SIG-M5 (cell line): ENCODE data around the gene ME3.
"Not testable (repeated sequence)": the region's sequence is repeated elsewhere in the genome, so short reads cannot be mapped to it uniquely, and the experiment has no call there.

Experiments used
- DNase-seq: peaks from one replicate; lab custom pipeline; 2025; lab: John Stamatoyannopoulos, UW

Gene ME3

DNA sequence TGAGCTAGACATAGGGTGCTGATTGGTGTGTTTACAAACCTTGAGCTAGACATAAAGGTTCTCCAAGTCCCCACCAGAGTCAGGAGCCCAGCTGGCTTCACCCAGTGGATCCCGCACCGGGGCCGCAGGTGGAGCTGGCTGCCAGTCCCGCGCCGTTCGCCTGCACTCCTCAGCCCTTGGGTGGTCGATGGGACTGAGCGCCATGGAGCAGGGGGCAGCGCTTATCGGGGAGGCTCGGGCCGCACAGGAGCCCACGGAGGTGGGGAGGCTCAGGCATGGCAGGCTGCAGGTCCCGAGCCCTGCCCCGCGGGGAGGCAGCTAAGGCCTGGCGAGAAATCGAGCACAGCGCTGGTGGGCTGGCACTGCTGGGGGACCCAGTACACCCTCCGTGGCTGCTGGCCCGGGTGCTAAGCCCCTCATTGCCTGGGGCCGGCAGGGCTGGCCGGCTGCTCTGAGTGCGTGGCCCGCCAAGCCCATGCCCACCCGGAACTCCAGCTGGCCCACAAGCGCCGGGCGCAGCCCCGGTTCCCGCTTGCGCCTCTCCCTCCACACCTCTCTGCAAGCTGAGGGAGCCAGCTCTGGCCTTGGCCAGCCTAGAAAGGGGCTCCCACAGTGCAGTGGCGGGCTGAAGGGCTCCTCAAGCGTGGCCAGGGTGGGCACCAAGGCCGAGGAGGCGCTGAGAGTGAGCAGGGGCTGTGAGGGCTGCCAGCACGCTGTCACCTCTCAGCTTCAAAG lies 238.9 kb downstream of the ME3 start:
- DNase-seq: not testable (repeated sequence)

DNA sequence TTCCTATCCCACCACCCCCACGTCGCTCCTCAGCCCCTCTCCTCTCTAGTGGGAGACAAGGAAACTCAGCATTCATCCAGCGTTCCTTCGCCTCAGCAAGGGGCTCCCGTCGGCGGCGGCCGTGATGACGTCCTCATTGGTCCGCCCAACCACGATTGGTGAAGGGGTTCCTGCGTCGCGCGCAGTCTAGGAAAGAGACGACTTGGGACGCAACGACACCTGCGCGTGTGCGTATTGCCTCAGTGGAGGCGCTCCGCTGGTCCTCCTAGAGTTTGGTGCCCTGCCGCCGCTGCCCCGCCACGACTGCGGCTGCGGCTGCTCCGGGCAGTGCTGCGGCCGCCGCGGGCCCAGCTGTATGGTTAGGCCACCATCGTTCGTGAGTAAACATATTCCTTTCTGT lies 241.2 kb downstream of the ME3 start:
- no peak for DNase-seq

DNA sequence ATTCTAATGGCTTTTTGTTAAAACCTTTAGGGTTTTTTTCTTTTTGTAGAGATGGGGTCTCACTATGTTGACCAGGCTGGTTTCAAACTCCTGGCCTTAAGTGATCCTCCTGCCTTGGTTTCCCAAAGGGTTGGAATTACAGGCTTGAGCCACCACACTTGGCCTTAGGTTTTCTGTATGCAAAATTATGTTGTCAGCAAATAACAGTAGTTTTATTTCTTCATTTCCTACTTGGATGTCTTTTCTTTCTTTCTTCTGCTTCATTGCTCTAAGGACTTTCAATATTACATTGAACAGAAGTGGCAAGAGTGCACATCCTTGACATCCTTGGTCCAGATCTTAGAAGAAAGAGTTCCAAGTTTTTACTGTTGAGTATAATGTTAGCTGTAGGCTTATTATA lies 245.0 kb downstream of the ME3 start:
- DNase-seq: no peak

DNA sequence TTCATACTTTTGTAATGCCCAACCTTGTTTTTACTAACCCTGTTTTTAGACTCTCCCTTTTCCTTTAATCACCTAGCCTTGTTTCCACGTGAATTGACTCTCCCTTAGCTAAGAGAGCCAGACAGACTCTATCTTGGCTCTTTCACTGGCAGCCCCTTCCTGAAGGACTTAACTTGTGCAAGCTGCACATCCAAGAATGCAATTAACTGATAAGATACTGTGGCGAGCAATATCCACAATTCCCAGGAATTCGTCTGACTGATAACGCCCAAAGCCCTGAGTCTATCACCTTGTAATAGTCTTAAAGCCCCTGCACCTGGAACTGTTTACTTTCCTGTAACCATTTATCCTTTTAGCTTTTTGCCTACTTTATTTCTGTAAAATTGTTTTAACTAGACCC lies 248.9 kb downstream of the ME3 start:
- DNase-seq: not testable (repeated sequence)

DNA sequence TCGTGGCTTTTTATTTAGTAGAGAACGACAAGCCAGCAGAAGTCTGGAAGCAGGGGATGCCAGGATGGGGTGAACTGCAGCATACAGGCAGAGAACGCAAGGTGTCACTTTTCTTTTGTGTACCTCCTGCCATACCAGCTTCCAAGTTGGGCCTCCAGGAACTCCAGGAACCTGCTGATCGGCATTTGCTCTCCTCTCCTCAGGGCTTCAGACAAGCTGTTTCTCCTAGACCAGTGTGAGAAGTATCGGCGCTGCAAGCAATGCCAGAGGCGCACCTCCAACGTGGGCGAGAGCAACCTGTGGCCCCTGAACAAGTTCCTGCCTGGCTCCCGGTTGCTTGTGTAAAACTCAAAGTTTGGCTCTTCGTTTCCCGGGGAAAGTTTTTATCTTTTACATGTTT lies 250.0 kb downstream of the ME3 start:
- DNase-seq: no peak

DNA sequence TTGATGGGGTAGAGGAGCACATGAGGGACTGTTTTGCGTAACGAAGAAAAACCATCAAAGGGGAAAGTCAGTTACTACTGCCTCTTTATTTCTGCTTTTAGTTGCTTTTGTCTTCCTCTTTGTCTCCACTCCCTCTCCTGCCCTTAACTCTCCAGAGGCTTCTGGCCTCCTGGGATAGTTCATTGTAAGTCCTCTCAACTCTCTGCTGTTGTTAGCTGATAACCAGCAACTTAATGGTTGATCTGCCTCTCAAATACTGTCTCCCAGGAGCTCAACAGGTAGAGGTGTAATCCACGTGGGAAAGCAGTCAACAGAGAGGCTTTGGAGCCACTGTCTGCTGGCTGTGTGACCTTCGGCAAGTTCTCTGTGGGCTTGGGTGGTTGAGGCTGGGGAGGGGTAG lies 250.5 kb downstream of the ME3 start:
- DNase-seq: no peak

DNA sequence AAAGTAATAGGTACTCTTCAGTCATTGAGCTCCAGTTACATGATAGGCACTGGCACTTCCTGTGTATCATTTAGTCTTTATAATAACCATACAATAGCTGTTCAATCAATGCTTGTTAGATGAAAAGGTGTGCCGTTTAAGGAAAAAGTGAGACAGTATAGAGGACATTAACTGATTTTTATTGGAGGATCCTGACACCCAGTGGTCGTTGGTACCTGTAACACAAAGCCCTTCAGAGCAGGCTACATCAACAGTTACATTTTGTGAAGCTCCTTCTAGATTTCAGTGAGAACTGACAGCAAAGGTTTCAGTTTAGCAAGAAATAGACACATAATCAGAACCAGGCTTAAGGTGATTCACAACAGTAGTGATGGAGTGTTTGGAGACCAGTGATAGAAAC lies 253.5 kb downstream of the ME3 start:
- no peak for DNase-seq

DNA sequence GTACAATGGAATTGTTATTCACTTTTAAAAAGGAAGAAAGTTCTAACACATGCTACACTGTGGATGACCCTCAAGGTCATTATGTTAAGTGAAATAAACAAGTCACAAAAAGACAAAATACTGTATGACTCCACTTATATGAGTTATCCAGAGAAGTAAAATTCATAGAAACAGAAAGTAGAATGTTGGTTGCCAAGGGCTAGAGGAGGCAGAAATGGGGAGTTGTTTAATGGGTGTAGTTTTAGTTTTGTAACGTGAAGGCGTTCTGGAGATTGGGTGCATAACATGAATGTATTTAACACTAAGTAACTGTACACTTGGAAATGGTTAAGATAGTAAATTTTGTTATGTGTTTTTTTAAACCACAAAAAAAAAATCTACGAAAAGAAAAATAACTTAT lies 253.9 kb downstream of the ME3 start:
- DNase-seq: no peak

DNA sequence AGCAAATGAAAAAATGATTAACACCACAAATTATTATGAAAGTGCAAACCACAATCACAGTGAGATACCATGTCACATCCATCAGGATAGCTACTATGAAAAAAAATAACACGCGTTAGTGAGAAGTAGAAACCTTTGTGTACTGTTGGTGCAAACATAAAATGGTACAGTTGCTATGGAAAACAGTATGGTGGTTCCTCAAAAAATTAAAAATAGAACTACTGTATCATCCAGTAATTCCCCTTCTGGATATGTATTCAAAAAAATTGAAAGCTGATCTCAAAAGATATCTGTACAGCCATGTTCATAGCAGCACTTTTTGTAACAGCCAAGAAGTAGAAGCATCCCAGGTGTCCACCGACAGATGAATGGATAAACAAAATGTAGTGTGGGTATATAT lies 254.3 kb downstream of the ME3 start:
- no peak for DNase-seq

DNA sequence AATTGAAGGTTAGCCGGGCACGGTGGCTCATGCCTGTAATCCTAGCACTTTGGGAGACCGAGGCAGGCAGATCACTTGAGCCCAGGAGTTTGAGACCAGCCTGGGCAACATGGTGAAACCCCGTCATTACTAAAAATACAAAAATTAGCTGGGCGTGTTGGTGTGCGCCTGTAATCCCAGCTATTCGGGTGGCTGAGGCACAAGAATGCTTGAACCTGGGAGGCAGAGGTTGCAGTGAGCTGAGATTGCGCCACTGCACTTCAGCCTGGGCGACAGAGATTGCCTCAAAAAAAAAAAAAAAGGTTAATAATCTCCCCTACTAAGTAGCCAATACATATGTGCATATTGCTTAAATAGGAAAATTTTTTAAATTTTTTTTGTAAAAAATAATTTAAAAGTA lies 255.5 kb downstream of the ME3 start:
- DNase-seq: not testable (repeated sequence)

DNA sequence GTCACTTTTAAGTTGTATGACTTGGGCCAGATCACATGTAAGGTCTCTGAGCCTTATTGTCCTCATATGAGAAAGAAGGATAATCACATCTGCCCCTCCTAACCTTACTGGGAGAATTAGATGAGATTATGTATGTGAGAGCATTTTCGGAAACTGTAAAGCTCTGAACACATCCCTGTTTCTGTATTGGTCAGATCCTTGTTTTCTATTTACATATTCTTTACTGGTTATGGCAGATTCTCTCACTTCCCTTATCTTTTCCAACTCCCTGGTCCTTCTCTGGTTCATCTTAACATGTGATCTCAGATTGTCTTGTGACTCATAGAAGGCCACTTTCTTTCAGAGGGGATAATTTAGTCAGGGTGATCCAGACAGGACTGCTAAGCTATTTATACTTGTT lies 255.9 kb downstream of the ME3 start:
- no peak for DNase-seq

DNA sequence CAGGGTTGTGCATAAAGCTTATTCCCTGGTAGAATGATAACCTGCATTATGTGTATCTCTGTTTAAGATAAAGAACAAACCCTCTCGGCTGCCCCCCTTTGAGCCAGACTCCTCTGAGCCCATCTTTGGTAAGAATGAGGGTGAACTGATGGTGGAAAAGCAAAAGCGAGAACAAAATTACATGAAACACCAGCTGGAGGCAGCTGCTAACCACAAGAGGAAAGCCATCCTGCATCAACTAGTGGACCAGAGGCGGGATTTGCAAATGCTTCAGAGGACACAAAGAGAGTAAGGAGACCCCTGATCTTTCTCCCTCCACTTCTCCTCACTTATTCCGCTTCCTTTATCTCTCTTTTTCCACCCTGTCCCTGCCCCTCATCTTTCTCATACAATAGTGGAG lies 257.4 kb downstream of the ME3 start:
- DNase-seq: no peak

DNA sequence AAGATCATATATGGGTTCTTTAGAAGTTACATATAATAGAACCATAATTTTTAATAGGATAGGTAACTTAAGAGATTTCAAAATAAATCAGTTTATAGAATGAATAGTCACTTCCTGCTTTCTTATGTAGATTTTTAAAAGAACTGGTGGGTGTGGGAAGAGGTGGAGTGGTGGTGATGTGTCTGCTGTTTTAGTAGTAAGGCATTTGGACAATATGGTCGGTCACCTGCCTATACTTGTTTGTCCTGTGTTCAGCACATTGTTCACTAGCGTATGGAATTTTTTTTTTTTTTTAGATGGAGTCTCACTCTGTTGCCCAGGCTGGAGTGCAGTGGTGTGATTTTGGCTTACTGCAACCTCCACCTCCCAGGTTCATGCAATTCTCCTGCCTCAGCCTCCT lies 258.4 kb downstream of the ME3 start:
- no peak for DNase-seq

DNA sequence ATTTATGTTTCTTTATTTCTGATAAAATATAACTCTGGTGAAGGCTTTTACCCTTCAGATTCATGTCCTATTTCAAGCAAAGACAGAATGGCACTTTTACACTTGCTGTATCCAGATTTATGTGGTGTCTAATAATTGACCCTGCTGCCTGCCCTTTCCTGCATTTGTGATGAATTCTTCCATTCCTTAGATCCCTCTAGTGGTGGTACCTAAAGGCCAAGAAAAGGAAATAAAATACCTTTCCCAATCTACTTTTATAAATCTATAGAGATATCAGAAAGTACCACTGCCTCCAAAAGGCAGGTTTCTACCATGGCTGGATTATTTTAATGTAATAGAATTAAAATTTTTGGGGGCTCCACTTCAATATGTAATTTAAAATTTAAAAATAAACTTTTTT lies 263.6 kb downstream of the ME3 start:
- DNase-seq: no peak

DNA sequence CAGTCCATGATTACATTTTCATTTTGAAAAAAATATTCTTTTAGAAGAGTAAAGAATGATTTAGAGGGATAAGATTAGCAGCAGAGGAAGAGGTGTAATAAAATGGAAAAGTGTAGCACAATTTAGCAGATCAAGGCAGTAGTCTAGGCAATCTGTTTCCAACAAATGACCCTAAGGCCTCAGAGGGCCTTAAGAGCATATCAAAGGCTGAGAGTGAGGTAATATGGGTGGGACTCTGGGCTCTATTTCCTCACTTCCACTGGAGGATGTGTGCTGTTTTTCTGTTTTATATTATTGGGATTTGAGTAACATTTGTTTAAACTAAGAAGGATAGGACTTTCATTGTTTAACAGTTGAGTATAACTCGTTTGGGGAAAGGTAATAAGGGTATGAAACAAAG lies 269.0 kb downstream of the ME3 start:
- DNase-seq: no peak

DNA sequence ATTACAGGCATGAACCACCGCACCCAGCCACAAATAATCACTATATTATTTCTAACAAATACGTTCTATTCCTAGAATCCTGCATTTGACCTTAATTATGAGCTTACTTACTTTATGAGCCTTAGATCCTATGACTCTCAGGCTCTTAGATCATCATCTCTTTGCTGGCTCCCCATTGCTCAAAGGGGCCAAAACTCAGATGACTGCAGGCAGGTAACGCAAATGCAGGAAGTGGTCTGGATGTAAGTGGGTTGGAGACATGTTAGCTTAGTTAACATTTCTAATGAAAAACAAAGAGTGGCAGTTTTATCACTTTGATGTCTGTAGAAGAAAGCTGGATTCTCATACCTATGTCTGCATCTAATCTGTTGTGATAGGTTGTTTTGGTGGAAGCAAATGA lies 274.3 kb downstream of the ME3 start:
- DNase-seq: no peak

DNA sequence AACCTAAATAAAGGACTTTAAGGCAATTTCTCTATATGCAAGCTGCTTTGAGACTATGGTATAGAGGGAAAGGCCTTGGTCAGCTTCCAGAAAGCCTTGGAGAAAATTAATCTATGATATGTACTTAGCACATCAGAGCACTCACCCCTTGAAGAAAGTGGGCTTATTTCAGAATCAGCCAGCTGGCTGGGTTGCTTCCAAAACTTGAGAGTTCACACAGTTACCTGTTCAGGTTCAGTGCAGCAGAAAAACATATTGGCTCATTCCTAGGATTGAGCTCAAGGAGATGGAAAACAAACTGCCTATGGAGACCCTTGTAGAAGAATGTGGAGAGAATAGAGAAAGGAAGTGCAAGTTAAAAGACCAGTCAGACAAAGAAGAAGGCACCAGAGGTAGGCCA lies 275.1 kb downstream of the ME3 start:
- no peak for DNase-seq

DNA sequence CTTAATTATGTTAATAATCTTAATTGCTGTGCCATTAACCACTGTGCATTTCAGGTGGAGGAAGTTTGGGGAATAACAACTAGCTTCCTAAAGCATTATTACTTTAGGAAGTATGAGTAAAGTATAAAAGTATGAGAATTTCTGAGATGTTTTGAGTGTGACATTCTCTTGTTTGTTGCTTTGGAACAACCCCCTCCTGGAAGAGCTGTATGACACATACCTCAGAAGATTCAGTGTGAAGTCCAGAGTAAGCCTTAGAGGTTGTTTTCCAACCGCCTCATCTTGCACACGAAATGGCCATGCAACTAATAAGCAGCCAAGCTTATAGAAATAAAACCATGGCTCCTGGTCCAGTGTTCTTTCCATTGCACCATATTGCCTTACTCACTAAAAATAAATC lies 276.0 kb downstream of the ME3 start:
- no peak for DNase-seq

DNA sequence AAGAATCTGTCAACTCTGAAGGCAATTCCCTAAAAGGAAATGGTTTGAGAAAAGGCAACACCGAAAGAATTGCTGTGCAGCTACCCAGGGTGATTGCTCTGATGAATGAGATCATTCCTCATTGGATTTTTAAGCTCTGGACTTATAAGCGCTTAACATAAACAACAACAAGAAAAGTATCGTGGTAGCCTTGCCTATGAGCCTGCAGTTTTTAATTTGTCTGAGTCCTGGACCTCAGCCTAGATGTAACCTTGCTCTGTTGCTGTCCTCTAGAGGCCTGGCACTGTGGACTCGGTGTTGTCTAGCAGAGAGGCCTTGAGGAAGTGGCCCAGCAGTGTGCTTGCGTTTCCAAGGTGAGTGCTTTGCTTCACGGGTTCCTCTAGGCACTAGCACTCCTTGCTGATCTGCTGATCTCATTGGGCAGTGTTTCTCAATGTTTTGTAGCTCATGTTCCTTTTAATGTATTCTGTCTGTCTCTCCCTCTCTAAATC lies 277.3 kb downstream of the ME3 start:
- no peak for DNase-seq
